ENCODE data around the gene MROH9. TPM values are rescaled to one million over a fixed set of nuclear protein-coding genes. Genes with fewer than 3 reads are reported as not detected.

The MROH9 gene
- total RNA-seq, 2 donors from 2014 or later = not detected

- Histone ChIP-seq H3K9ac (ENCODE audit: low read depth in 2 of 2, low read length in 2 of 2) (no peak overlapping the region), H3K27me3 (no peaks in the 10 kb centered on the region), H3K4me3 (no peak overlapping the region), H3K27ac (no peak overlapping the region), H3K9me3 (no peaks in the 10 kb centered on the region), H3K36me3 (no peaks in the 10 kb centered on the region), H3K4me1 (no peaks in the 10 kb centered on the region)
- DNase-seq = no peak
- intact Hi-C loops (cut with DNase I) = loop anchor here (10.0 kb wide), 1 partner anchor 227 kb away; the partner anchor contains the start of gene FMO4
- no peak for TF ChIP-seq CTCF (IDR thresholded peaks at IDR 0.05)
Observed at GRCh38 chr1:171087896-171088295, 152.6 kb downstream of the MROH9 start.

- Histone ChIP-seq H3K27ac (no peak within 1 kb of the TSS), H3K4me1 (no peaks in the 10 kb centered on the region), H3K36me3 (no peaks in the 10 kb centered on the region), H3K9ac (ENCODE audit: low read depth in 2 of 2, low read length in 2 of 2) (no peak within 1 kb of the TSS), H3K27me3 (no peaks in the 10 kb centered on the region), H3K4me3 (no peak within 1 kb of the TSS), H3K9me3 (no peaks in the 10 kb centered on the region)
- DNase-seq = no peak
- no peak for TF ChIP-seq CTCF (IDR thresholded peaks at IDR 0.05)
- intact Hi-C loops (cut with DNase I) = no loop called here
Observed at GRCh38 chr1:171090604-171091003, 155.3 kb downstream of the MROH9 start, which contains the start of gene FMO3. FMO3 (plus strand) TSS chr1:171090905; CDS start chr1:171092659, 1,754 bp downstream.

GRCh38 chr1:171103862-171104261, 168.5 kb downstream of the MROH9 start:
- Histone ChIP-seq H3K4me3 (no peak overlapping the region), H3K4me1 (no peaks in the 10 kb centered on the region), H3K9ac (ENCODE audit: low read depth in 2 of 2, low read length in 2 of 2) (no peak overlapping the region), H3K27me3 (no peaks in the 10 kb centered on the region), H3K36me3 (no peaks in the 10 kb centered on the region), H3K27ac (no peak overlapping the region), H3K9me3 (no peaks in the 10 kb centered on the region)
- no peak for DNase-seq
- intact Hi-C loops (cut with DNase I) = no loop called here
- no peak for TF ChIP-seq CTCF (IDR thresholded peaks at IDR 0.05)

GRCh38 chr1:171107262-171107940, 172.1 kb downstream of the MROH9 start:
- no peak for DNase-seq
- H3K9ac ChIP-seq (ENCODE audit: low read depth in 2 of 2, low read length in 2 of 2) = no peak overlapping the region
- no peak for TF ChIP-seq CTCF (IDR thresholded peaks at IDR 0.05)
- H3K9me3 ChIP-seq = no peaks in the 10 kb centered on the region
- H3K4me1 ChIP-seq = no peaks in the 10 kb centered on the region
- H3K36me3 ChIP-seq = no peaks in the 10 kb centered on the region
- H3K27me3 ChIP-seq = no peaks in the 10 kb centered on the region
- H3K4me3 ChIP-seq = no peak overlapping the region
- intact Hi-C loops (cut with DNase I) = no loop called here
- H3K27ac ChIP-seq = no peak overlapping the region

- Histone ChIP-seq H3K9ac (ENCODE audit: low read depth in 2 of 2, low read length in 2 of 2) (no peak overlapping the region), H3K27ac (no peak overlapping the region), H3K9me3 (no peaks in the 10 kb centered on the region), H3K4me3 (no peak overlapping the region), H3K27me3 (no peaks in the 10 kb centered on the region), H3K4me1 (no peaks in the 10 kb centered on the region), H3K36me3 (no peaks in the 10 kb centered on the region)
- no peak for DNase-seq
- TF ChIP-seq CTCF (IDR thresholded peaks at IDR 0.05) = no peak
- intact Hi-C loops (cut with DNase I) = no loop called here
Observed at GRCh38 chr1:171107969-171108368, 172.6 kb downstream of the MROH9 start.

Data from colonic mucosa (tissue), 4 donors.